Activated CD8-positive, alpha-beta memory T cell treated with anti-CD3 and anti-CD28 coated beads, Interleukin-2, amount 50 U/mL, for 48 hours (primary cell): ENCODE measurements around the gene GOLGA6A.
"Not testable (repeated sequence)": the region's sequence is repeated elsewhere in the genome, so short reads cannot be mapped to it uniquely, and the experiment has no call there.

Source experiments
- DNase-seq: peaks from one replicate; pipeline ENCODE4 v3.0.0-alpha.2; 2020

GOLGA6A gene, protein sequence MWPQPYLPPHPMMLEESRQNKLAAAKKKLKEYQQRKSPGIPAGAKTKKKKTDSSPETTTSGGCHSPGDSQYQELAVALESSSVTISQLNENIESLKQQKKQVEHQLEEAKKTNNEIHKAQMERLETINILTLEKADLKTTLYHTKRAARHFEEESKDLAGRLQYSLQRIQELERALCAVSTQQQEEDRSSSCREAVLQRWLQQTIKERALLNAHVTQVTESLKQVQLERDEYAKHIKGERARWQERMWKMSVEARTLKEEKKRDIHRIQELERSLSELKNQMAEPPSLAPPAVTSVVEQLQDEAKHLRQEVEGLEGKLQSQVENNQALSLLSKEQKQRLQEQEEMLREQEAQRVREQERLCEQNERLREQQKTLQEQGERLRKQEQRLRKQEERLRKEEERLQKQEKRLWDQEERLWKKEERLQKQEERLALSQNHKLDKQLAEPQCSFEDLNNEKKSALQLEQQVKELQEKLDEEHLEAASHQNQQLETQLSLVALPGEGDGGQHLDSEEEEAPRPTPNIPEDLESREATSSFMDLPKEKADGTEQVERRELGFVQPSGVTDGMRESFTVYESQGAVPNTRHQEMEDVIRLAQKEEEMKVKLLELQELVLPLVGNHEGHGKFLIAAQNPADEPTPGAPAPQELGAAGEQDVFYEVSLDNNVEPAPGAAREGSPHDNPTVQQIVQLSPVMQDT

DNA sequence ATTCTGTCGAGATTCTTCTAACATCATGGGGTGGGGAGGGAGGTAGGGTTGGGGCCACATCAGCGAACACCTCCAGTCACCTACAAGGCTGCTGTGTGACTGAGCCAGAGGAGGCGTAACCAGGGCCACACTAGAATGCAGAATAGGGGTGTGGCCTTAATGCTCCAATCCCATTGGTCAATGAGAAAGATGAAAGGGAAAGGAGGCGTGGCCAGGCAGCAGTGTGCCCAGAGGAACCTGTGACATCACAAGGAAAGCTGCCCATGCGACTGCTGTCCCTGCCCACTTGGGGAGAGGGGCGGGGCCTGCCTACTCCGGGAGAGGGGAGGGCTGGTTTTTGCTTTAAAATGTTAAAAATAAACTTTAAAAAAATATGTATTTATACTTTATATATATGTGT lies at the start of gene GOLGA6A:
GOLGA6A (minus strand) TSS at position 101 of the 400 bp plus-strand sequence; CDS start at position 60, 41 bp downstream.
- not testable (repeated sequence) for DNase-seq

DNA sequence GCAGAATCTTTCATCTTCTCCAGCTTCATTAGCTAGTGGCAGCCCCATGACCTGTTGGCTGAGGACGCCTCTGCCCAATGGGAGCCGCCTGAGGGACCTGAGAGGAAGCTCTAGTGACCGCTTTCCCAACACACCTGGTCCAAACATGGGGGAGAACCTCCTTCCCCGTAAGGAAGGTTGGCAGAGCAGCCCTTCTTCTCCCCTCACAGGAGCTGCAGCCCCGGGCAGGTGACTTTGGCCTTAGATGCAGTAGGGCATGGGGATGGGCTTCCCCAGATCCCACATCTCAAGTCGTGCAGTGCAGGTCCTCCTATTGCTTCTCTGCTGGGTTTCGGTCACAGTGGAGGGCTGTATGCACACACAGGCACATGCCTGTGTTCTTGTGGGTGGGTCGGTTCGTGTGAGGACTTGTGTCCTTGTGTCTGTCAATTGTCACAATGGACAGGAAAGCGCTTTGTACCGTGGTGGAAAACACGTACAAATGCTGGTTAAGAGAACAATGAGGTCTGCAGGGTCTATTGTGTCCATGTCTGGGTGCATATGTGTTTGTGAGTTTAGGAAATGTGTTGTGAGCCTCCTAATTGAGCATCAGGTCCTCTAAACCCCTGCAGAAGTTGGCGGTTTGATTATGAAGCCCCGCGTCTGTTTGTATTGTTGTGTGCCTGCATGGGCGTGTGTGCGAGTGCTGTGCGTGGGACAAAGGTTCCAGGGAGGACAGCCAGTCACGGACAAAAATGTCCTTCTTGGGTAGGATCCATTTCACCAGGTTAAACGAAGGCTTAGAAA lies 49.5 kb upstream of the GOLGA6A start:
- no peak for DNase-seq

DNA sequence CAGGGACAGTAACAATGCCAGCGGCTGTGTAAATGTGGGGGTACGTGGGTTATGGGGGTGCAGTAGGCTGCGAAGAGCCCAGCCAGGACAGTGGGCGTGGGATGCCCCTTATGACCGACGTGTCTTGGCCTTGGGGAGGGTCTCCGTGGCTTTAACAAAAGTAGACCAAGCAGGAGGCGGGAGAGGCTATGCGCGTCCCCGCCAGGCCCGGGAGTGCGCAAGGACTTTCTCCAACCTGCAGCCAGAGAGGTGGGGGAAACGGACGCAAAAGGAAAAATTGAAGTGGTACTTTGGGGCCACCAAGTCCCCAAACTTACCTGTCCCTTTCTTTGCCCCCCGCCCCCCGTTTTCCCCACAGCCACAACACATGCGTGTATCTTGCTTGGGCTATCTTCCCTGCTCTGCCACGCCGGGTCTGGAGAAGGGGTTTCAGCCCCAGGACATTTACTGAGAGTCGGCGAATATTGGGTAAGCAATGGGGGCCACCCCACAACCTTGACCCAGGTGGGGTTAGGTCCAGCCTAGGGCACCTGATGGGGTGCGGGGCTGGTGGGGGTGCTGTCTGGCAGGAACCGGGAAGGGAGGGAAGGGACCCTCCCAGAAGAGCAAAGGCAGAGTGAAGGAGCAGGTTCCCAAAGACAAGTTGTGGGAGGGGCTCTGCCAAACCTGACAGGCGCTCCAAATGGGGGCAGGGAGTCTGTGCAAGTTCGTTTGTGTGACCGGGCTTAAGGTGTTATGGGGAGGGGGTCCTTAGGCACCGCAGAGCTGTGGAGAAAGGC lies 48.7 kb upstream of the GOLGA6A start:
- DNase-seq = no peak

DNA sequence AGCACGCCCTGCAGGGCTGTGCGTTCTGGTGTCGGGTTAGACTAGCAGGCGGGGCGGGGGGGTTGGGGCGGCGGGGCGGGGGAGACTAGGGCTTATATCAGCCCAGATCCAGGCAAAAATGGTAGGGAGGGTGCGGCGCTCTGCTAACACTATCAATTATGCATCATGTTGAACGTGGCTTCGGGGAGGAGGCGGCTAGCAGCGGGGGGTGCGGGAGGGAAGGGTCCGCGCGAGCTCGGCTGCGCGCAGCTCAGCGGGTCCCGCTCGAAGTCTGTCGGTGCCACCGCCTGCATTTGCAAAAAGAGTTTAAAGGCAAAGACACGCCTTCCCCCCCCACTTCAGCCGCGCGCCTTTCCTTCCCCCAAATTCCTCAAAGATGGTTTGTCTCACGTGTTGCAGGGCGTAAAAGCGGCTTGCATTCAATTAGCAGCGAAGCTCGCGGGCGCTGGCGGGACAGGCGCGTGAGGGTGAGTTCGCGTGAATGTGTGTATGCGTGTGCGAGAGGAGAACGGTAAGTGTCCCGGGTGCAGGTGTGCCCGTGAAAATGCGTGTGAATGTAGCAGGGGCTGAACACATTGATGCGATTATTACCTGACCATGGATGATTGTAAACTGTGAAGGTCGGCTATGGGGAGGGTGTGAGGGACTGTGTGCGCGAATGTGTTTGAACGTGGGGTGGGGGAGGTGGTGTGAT lies 48.0 kb upstream of the GOLGA6A start, which contains the start of gene ISLR2:
ISLR2 (plus strand) TSS at position 432 of the 694 bp plus-strand sequence. CDS start 2,169 bp downstream, outside the sequence.
- no peak for DNase-seq

DNA sequence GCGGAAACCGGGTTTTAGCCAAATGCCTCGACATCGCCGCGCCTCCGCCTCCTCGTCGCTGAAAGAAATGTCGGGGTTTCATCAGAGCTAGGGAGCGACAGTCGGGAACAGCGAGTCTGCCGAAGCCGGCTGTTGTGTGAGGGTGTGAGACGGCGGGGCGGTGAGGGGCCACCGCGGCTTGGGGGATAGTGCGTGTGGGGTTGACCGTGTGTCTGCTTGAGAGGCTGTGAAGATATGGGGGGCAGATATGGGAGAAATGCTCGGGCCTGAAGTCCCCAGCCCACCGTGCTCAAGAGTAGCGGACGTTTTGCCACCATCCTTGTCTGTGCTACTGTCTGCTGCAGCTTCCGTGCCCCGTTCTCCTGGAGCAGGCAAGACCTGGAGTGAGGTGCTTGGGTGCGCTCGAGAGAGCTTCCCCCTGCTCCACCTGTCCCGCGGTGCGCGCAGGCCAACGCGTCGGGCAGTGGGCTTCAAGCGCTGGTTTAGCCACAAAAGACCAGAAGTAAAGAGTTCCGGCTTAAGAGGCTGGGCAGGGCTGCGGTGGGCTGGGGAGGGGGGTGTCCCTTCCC lies 47.3 kb upstream of the GOLGA6A start:
- DNase-seq = no peak

DNA sequence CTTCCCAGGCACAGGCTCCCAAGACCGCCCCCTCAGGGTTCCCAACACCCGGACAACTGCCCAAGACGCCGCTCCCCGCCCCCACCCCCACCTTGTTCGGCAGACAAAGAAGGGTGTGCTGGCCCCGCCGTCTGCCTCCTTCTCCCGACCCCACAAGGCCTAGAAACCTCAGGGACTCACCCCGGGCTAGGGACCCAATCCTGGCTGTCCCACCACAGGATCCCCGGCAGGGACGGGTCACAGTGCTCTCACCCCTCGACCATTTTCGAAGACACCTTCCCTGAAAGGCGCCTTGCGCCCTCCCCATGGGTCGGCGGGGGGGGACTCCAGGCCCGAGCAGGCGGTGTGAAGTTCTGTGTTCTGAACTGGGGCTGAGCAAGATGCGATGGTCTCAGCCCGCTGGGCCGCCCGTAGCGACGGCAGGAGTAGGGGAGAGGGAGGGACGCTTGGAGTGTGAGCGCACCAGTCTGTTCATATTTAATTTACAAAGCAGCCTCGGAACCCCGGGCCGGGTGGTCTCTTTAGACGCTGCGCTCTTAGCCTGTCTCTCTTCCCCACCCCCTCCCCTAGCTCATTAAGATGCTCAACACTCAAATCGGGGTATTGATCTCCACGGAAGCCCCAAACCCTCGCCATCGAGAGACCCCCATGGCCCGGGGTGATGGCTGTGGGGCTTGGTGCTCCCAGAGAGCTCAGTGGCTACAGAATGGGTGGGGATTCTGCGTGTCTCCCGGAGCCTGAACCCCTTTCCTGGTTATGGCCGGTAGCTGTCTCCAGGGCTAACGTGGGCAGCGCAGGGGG lies 46.6 kb upstream of the GOLGA6A start:
- no peak for DNase-seq

DNA sequence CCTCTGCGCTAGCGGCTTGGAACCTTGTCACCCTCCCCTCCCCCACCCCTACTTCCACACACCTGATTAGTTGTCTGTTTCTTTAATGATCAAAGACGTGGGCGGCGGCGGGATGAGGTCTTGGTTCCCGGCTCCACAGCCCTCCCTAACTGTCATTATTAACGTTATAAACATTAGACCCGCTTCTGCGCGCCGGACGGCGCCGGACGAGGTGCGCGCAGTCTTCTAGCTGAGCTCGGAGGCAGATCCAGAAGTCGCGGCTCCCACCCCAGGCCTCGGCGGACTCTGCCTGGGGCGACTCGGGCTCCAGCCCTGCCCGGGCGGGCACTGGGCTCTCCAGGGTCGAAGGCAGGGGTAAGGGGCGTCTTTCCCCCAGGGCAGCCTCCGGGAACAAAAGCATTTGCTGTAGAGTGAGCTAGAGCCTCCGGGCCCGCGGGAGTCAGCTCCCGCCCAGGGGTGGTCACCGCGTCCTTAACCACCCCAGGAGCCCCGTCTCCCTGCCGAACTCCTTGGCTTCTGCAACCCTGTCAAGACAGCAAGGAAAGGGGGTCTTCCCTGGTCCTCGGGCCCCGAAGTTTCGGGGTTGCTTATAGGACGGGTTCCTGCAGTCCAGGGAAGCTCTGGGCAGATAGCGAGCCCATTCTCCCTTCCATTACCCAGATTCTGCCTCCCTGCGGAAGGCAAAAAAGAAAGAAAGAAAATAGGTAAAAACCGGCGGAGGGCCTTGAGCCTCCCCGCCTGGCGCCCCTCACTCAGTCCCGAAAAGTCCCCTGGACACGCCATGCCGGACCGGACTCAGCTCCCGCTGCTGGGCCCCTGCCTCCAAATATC lies 45.8 kb upstream of the GOLGA6A start:
- DNase-seq = peak; percentile 60

DNA sequence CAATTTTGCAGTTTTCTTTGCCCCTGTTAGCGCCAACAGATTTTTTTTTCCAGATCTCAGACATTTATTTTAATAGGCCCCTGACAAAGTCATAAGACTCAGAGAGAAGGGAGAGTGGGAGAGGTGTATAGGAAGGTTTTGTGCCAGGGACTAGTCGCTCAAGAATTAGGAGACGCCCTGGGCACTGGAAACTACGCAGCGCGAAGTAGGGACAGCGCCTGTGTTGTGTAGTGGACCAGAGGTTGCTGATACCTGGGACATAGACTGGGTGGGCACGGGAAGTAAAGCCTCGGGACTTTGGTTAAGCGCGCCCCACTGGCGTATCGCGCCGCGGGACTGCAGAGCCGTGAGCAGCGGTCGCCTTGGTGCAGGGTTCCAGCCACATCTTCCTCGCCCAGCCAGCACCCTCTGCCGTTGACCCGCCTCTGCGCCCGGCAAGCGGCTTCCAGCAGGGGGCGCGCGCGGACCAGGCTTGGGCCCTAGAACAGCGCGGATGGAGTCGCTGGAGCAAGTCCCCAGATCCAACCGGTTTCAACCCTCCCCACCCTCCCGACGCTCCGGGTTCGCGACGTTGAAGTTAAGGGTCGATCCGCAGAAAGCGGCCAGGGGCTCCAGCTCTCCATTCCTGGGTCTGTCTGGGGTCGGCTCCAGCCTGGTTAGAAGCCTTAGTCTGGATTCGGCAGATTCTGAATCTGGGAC lies 45.1 kb upstream of the GOLGA6A start:
- DNase-seq = peak; percentile 99

DNA sequence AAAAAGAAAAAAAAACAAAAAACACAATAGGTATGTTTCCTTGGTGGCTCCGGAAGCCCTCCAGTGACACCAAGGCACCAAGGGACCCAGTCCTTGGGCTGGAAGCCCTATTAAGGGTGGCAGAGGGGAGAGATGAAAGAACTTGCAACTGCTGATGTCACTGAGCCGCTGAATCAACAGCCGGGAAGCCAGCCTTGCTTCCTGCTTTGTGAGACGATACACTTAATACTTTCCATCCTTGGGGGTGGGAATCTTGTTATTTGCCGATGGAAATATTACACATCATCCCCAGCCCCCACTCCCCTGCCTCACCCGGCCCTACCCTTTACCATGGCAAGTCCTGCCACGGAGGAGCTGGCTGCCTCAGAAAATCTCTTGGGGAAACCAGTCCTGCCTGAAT lies 42.4 kb upstream of the GOLGA6A start:
- DNase-seq = no peak

DNA sequence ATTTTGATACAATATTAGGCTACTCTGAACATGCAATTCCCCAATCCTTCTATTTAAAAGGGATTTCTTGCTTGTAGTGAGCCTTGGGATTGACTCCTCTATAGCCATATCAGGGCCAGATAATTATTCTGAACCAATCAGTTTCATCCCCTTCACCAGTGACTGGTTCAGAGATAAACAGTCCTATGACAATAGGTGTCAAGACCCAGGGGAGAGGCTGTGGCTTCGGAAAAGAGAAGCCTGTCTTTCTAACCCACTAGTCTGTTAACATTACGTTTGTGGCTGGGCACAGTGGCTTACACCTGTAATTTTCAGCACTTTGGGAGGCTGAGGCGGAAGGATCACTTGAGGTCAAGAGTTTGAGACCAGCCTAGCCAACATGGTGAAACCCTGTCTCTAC lies 41.8 kb upstream of the GOLGA6A start:
- DNase-seq = no peak

DNA sequence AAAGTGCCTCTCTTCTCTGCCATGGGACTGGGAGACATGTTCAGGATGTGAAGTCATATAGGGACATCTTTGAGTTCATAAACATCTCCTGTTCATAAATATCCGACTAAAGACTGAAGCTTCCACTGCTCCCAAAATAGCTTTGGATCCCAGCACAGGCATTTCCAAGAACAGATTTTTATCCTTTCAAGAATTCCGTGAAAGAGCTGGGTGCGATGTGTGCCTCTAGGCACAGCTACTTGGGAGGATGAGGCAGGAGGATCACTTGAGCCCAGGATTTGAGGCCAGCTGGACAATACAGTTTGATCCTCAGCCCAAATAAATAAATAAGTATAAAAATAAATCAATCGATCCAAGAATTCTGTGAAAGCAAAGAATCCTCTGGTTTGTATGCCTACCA lies 41.3 kb upstream of the GOLGA6A start:
- no peak for DNase-seq

DNA sequence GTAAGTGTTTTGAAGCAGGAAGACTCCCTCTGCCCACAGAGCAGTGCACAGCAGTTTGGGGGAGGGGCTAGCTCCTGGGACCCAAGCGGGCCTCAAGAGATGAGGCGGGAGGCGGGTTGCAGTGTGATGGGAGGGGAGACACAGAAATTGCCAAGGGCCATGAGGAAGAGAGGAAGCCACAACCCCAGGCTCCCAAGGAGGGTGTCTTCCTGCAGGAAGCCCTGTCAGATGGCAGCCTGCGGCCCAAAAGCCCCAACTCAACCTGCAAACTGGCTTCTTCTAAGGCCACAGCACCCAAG lies 40.7 kb upstream of the GOLGA6A start:
- no peak for DNase-seq

DNA sequence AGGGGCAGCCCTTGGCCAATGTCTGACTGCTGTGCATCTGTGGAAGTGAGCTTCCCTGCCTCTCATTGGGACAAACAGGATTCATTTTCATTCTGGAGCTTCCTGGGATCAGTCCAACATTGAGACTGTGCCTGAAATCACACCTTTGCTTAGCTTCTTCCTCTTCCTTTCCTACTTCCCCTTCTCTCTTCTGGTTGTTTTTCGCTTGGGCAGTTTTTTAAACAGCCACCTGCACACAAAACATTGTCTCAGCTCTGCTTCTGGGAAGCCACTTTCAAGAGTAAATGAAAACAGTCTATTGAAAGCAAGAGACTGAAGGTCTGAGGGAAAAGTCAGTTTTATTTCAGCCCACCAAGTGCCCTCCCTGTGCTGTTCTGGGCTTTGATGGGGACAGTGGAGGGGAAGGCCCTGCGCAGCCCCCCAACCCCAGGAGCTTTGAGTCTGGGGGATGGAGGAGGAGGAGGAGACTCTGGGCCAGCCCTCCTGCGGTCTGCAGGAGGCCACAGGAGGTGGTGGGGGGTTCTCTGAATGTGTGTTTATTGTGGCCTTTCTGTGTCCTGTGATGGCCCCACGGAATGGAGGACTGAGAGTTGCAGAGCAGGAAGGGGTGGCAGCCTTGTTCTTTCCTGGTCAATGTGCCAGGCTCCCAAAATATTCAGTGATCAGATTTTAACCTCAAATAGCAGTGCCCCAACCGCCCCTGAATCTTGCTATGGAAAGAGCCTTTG lies 40.2 kb upstream of the GOLGA6A start:
- DNase-seq = no peak

DNA sequence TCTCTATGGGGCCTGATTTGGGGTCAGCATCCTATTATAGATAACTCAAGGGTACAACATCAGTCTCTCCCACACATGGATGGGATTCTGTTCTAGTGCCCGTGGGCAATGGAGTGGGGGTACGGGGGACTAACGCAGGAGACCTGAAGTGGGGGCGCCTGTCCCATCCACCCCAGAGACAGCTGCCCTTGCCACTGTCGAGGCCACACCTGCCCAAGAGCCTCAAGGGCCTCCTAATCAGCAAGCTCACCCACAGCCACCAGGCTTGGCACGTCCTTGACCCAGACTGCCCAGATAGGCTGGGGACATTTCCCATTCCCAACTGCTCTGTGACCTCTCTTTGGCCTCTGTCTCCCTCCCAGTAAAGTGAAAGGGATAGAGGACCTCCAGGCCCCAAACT lies 39.5 kb upstream of the GOLGA6A start:
- DNase-seq = no peak

DNA sequence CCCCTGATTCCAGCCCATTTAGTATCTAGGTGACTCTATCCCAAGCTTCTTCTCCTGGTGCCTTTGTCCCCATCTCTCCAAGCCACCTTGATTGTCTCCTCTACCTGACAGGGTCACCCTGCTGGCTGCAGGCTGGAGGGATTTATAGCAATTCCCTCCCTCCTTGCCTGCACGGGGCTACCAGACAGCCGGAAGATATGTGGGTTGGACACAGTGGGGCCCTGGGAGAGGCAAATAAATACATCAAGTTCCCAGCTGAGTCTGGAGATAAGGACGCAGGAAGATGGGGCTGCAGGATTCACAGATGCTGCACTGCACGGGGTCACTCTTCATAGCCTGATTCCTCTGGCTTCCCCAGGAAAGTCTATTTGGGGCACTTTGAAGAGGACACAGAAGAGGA lies 38.7 kb upstream of the GOLGA6A start:
- DNase-seq = no peak

DNA sequence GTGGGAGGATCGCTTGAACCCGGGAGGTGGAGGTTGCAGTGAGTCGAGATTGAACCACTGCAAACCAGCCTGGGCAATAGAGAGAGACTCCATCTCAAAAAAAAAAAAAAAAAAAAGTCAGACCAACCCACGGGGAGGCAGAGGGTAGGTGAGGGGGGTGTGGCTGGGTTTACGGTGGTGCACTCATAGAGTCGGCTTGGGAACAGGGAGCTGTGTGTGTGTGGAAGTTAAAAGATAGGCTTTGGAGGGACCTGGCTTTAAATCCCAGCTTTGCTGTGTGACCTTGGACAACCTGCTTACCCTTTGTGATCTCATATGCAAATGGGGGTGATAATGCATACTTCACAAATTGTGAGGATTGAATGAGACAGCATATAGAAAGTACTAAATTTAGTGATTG lies 38.1 kb upstream of the GOLGA6A start:
- no peak for DNase-seq

DNA sequence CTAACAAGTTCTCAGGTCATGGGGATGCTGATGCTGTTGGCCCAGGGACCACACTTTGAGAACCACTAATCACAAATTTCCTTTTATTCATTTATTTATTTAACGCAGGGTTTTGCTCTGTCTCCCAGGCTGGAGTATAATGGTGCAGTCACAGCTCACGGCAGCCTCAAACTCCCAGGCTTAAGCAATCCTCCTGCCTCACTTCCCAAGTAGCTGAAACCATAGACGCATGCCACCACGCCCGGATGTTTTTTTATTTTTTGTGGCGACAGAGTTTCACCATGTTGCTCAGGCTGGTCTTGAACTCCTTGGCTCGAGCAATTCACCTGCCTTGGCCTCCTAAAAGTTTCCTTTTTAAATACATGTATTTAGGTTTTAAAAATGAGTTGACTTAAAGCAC lies 27.4 kb upstream of the GOLGA6A start:
- no peak for DNase-seq

DNA sequence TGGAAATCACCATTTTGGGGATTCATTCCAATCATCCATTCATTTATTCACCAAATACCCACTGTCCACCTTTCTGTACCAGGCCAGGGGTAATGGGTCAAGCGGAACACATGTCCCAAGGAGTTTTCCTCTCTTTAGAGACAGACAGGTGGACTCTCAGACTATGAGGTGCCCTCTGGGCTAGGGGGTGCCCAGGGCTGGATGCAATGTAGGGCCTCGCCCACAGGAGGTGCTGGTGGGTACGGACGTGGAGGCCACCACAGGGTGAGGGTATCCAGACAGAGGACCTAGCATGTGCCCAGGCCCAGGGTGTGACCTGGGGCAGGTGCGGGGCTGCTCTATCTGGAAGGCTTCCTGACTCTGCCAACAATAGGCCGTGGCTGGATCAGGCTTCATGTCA lies 26.3 kb upstream of the GOLGA6A start:
- not testable (repeated sequence) for DNase-seq

DNA sequence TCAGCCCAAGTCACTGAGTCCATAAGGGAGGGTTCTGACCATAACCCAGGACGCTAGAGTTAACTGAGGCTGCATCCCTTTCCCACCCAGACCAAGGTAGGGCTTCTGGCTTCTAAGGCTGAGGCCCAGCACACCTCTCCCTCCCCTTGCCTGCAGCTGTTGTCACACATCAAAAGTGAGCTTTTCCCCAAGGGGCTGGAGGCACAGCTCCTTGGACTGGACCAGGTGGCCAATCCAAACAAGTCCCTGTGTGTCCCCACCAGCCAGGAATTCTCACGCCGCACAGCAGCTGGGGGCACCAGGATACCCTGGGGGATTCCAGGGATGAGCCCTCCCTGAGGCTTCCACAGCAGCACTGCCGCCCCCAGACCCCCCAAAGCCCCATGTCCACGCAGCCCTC lies 25.8 kb upstream of the GOLGA6A start:
- DNase-seq = no peak
